ENCODE results near the gene JAG1. TPM values are rescaled to one million over a fixed set of nuclear protein-coding genes. Genes with fewer than 3 reads are reported as not detected.

JAG1 gene
- total RNA-seq, 4 donors from 2014 or later, result 64.2 to 153 (median 85.7) TPM

- ATAC-seq (ENCODE audit: low FRiP score) (no peak), DNase-seq (ENCODE audit: low spot score) (no peak)
- no peak for TF ChIP-seq CTCF (IDR thresholded peaks at IDR 0.05)
Measured at GRCh38 chr20:10648651-10649050, 25.1 kb downstream of the JAG1 start.

- DNase-seq (ENCODE audit: low spot score) (no peak), ATAC-seq (ENCODE audit: low FRiP score) (no peak)
- no peak for TF ChIP-seq CTCF (IDR thresholded peaks at IDR 0.05)
Measured at GRCh38 chr20:10647909-10648308, 25.9 kb downstream of the JAG1 start.

- ATAC-seq (ENCODE audit: low FRiP score), result no peak
- no peak for DNase-seq (ENCODE audit: low spot score)
Measured at GRCh38 chr20:10647471-10647870, 26.3 kb downstream of the JAG1 start.

GRCh38 chr20:10646886-10647420 lies 26.8 kb downstream of the JAG1 start:
- TF ChIP-seq CTCF (IDR thresholded peaks at IDR 0.05), result no peak
- ATAC-seq (ENCODE audit: low FRiP score) (no peak), DNase-seq (ENCODE audit: low spot score) (no peak)

More at GRCh38 chr20:10647471-10647870, 26.3 kb downstream of the JAG1 start:
- no peak for TF ChIP-seq CTCF (IDR thresholded peaks at IDR 0.05)

DNA sequence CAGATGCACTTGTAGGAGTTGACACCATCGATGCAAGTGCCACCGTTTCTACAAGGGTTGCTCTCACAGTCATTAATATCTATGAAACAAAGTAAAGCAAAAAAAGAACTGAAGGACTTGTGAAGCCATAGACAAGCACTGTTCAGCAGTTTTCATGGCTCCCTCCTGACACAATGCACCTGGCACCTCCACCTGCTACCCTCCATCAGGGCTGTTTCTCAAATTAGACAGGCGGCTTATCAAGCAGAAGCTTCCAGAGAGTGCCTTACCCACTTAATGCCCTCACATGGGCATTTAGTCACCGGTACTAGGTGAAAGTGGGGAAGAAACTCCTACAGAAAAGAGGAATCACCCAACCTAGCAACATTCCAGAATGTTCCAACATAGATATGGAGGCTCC lies 27.8 kb downstream of the JAG1 start:
- no peak for TF ChIP-seq CTCF (IDR thresholded peaks at IDR 0.05)
- DNase-seq (ENCODE audit: low spot score) (no peak), ATAC-seq (ENCODE audit: low FRiP score) (no peak)

GRCh38 chr20:10645205-10645570 lies 28.6 kb downstream of the JAG1 start:
- ATAC-seq (ENCODE audit: low FRiP score), result no peak
- no peak for TF ChIP-seq CTCF (IDR thresholded peaks at IDR 0.05)

GRCh38 chr20:10644458-10645204 lies 29.2 kb downstream of the JAG1 start:
- no peak for ATAC-seq (ENCODE audit: low FRiP score)
- DNase-seq (ENCODE audit: low spot score), result no peak
- TF ChIP-seq CTCF (IDR thresholded peaks at IDR 0.05), result no peak

More at GRCh38 chr20:10645205-10645570, 28.6 kb downstream of the JAG1 start:
- no peak for DNase-seq (ENCODE audit: low spot score)

Data from omental fat pad (tissue), 4 donors.